GM12878 (cell line): ENCODE results near the gene LGALS9. TPM values are rescaled to one million over a fixed set of nuclear protein-coding genes. Genes with fewer than 3 reads are reported as not detected.

ENCODE experiments used
- ATAC-seq: fragments of 200-7000 bp; cut with Tn5 transposase; 3 replicates; pipeline ENCODE4 v1.9.1; 2020; ENCODE audit warnings: mild to moderate bottlenecking, moderate library complexity
- BruUV-seq: library from RNA; stranded (reverse); fragments of 400-500 nt; replicated peaks from 2 replicates; lab custom pipeline; 2021; lab: Mats Ljungman, UMichigan
- CTCF ChIA-PET: fragments of 300-600 bp; sonication (Branson Sonifier 250); formaldehyde crosslinking; extraction: SDS; loops from one replicate; lab custom pipeline; 2021; ENCODE audit warnings: inconsistent platforms; lab: Yijun Ruan, JAX
- POLR2A ChIA-PET: fragments of 350-600 bp; formaldehyde crosslinking; extraction: SDS; loops from one replicate; lab custom pipeline; 2021; ENCODE audit warnings: inconsistent platforms; lab: Charles Lee
- RAD21 ChIA-PET: fragments of 300-600 bp; sonication (Branson Sonifier 250); formaldehyde crosslinking; loops from one replicate; lab custom pipeline; 2023; ENCODE audit warnings: antibody characterized with exemption; ENCODE audit not compliant: unreplicated experiment; lab: Charles Lee
- SMC1A ChIA-PET: fragments of 300-600 bp; sonication (Branson Sonifier 250); formaldehyde crosslinking; loops from one replicate; lab custom pipeline; 2023; ENCODE audit not compliant: unreplicated experiment, uncharacterized antibody; lab: Charles Lee
- DNase-seq: peaks from one replicate; pipeline ENCODE4 v3.0.0-alpha.2; 2011; ENCODE audit warnings: low read depth, low spot score
- FAIRE-seq: peaks from 3 replicates; lab custom pipeline; 2011; peaks lifted over from hg19 to GRCh38; lab: Jason Lieb, UNC
- H2AFZ ChIP-seq: 2 replicates; pipeline ENCODE4 v1.6.0; 2011; ENCODE audit warnings: low read depth, low read length, control low read depth; ENCODE audit not compliant: control insufficient read depth
- H3K27ac ChIP-seq: 2 replicates; pipeline ENCODE4 v1.5.1; 2011; ENCODE audit warnings: control low read depth; ENCODE audit not compliant: control insufficient read depth, insufficient read depth
- H3K27me3 ChIP-seq, 2 experiments: replicated peaks in 1 of 2; 2 replicates each; pipeline versions ENCODE4 v1.6.0 to v1.6.1; 2011; ENCODE audit warnings: low read length in 1 of 2; ENCODE audit not compliant: control insufficient read depth in 2 of 2, insufficient read depth in 2 of 2
- H3K36me3 ChIP-seq, 2 experiments: 2 replicates each; pipeline ENCODE4 v1.5.1; 2011; ENCODE audit warnings: low read length in 1 of 2; ENCODE audit not compliant: control insufficient read depth in 2 of 2, insufficient read depth in 2 of 2
- H3K4me1 ChIP-seq: 2 replicates; pipeline ENCODE4 v1.6.1; 2011; ENCODE audit warnings: mild to moderate bottlenecking, low read length, moderate library complexity, mixed read lengths; ENCODE audit not compliant: control insufficient read depth, insufficient read depth
- H3K4me2 ChIP-seq: 2 replicates; pipeline ENCODE4 v1.6.0; 2011; ENCODE audit warnings: control low read depth; ENCODE audit not compliant: control insufficient read depth, insufficient read depth
- H3K4me3 ChIP-seq: fragments of 200-600 bp; sonication (generic); 2 replicates; pipeline ENCODE4 v1.5.1; 2016
- H3K79me2 ChIP-seq: 2 replicates; pipeline ENCODE4 v1.6.0; 2011; ENCODE audit warnings: low read length; ENCODE audit not compliant: control insufficient read depth, insufficient read depth
- H3K9ac ChIP-seq: 2 replicates; pipeline ENCODE4 v1.8.0; 2011; ENCODE audit warnings: low read length, control low read depth, mixed read lengths; ENCODE audit not compliant: control insufficient read depth, insufficient read depth
- H3K9me3 ChIP-seq: replicated peaks from 3 replicates; pipeline ENCODE4 v1.5.1; 2011; ENCODE audit warnings: mild to moderate bottlenecking, low read length; ENCODE audit not compliant: control insufficient read depth, insufficient read depth
- H4K20me1 ChIP-seq: 2 replicates; pipeline ENCODE4 v1.6.0; 2011; ENCODE audit not compliant: control insufficient read depth, insufficient read depth
- ASH2L ChIP-seq: fragments of 300-600, 200-600 bp; sonication (generic); IDR thresholded peaks from 2 replicates; pipeline ENCODE4 v1.6.1; 2017; ENCODE audit warnings: low read depth, mild to moderate bottlenecking, borderline replicate concordance
- BHLHE40 ChIP-seq, 2 experiments: fragments of 450-650 bp in 1 of 2; IDR thresholded peaks; 2 replicates each; pipeline ENCODE4 v1.6.1; 2011 to 2017; ENCODE audit warnings: low read depth in 2 of 2, borderline replicate concordance in 1 of 2, improper control_type of control experiment in 1 of 2, low read length in 1 of 2, mild to moderate bottlenecking in 1 of 2
- BRCA1 ChIP-seq: IDR thresholded peaks from 2 replicates; pipeline ENCODE4 v1.6.1; 2011; ENCODE audit warnings: low read depth, low read length, improper control_type of control experiment
- CBX3 ChIP-seq: fragments of 200-600 bp; sonication (generic); IDR thresholded peaks from 2 replicates; pipeline ENCODE4 v1.6.1; 2016; ENCODE audit warnings: low read depth, borderline replicate concordance
- EP300 ChIP-seq, 2 experiments: fragments of 150-350 bp in 1 of 2; IDR thresholded peaks; 2 replicates each; pipeline ENCODE4 v1.6.1; 2011 to 2012; ENCODE audit warnings: low read depth in 2 of 2, low read length in 2 of 2, borderline replicate concordance in 1 of 2, improper control_type of control experiment in 1 of 2, inconsistent platforms in 1 of 2; ENCODE audit not compliant: control insufficient read depth in 1 of 2
- ETV6 ChIP-seq, 2 experiments: fragments of 450-650 bp in 1 of 2; IDR thresholded peaks in 1 of 2; conservative IDR thresholded peaks in 1 of 2; 2 replicates each; pipeline ENCODE4 v1.6.1; 2014; ENCODE audit warnings: antibody characterized with exemption in 1 of 2, borderline replicate concordance in 1 of 2, low read depth in 1 of 2, mild to moderate bottlenecking in 1 of 2, moderate library complexity in 1 of 2
- GABPA ChIP-seq: IDR thresholded peaks from 2 replicates; pipeline ENCODE4 v1.6.1; 2014; ENCODE audit warnings: antibody characterized with exemption, low read depth, mild to moderate bottlenecking, inconsistent platforms
- HDAC2 ChIP-seq: fragments of 200-600 bp; sonication (generic); IDR thresholded peaks from 2 replicates; pipeline ENCODE4 v1.6.1; 2017
- HDAC6 ChIP-seq: fragments of 200-600 bp; sonication (generic); IDR thresholded peaks from one replicate; pipeline ENCODE4 v1.8.0; 2017; ENCODE audit warnings: antibody characterized with exemption; ENCODE audit not compliant: unreplicated experiment
- IRF4 ChIP-seq: IDR thresholded peaks from 2 replicates; pipeline ENCODE4 v1.6.1; 2011; ENCODE audit warnings: low read depth, low read length
- MLLT1 ChIP-seq: fragments of 450-650 bp; IDR thresholded peaks from 2 replicates; pipeline ENCODE4 v1.6.1; 2016; ENCODE audit warnings: mild to moderate bottlenecking
- NFYB ChIP-seq: IDR thresholded peaks from 2 replicates; pipeline ENCODE4 v1.6.1; 2011; ENCODE audit warnings: low read depth, mild to moderate bottlenecking, low read length, improper control_type of control experiment, moderate library complexity; ENCODE audit not compliant: insufficient read depth
- PAX5 ChIP-seq: IDR thresholded peaks from 2 replicates; pipeline ENCODE4 v1.6.1; 2011; ENCODE audit warnings: low read depth, low read length, borderline replicate concordance
- POLR2A ChIP-seq: IDR thresholded peaks from 2 replicates; pipeline ENCODE4 v1.6.1; 2011; ENCODE audit warnings: low read depth, mild to moderate bottlenecking, low read length
- RAD51 ChIP-seq: fragments of 450-650 bp; IDR thresholded peaks from 2 replicates; pipeline ENCODE4 v1.6.1; 2016; ENCODE audit warnings: moderate library complexity, mild to moderate bottlenecking, inconsistent platforms
- RELA ChIP-seq: fragments of 450-650 bp; IDR thresholded peaks from 2 replicates; pipeline ENCODE4 v1.8.0; 2014; ENCODE audit warnings: borderline replicate concordance; ENCODE audit not compliant: partially characterized antibody
- SIX5 ChIP-seq: IDR thresholded peaks from 2 replicates; pipeline ENCODE4 v1.6.1; 2011; ENCODE audit warnings: mild to moderate bottlenecking, low read depth, low read length, moderate library complexity; ENCODE audit not compliant: severe bottlenecking
- SMARCA5 ChIP-seq: fragments of 450-650 bp; IDR thresholded peaks from 2 replicates; pipeline ENCODE4 v1.6.1; 2017; ENCODE audit warnings: mild to moderate bottlenecking
- SREBF2 ChIP-seq: IDR thresholded peaks from 2 replicates; pipeline ENCODE4 v1.6.1; 2012; ENCODE audit warnings: mild to moderate bottlenecking, low read length
- SRF ChIP-seq, 2 experiments: IDR thresholded peaks; 2 replicates each; pipeline ENCODE4 v1.6.1; 2011; ENCODE audit warnings: low read depth in 2 of 2, low read length in 2 of 2, mild to moderate bottlenecking in 1 of 2, moderate library complexity in 1 of 2
- USF2 ChIP-seq: IDR thresholded peaks from 2 replicates; pipeline ENCODE4 v1.6.1; 2011; ENCODE audit warnings: low read depth, low read length, improper control_type of control experiment, borderline replicate concordance
- ZNF384 ChIP-seq: IDR thresholded peaks from 2 replicates; pipeline ENCODE4 v1.6.1; 2012; ENCODE audit warnings: low read depth, mild to moderate bottlenecking, low read length, improper control_type of control experiment, borderline replicate concordance
- WGBS: methylation state at CpG from one replicate; pipeline ENCODE4 v1.1.6; 2016; ENCODE audit warnings: low lambda C conversion rate; ENCODE audit not compliant: insufficient replicate concordance, insufficient coverage; ENCODE audit errors: missing lambda C conversion rate; 5-methylcytosine and 5-hydroxymethylcytosine counted together
- in situ Hi-C: fragments of 300-500 bp; cut with MboI; formaldehyde crosslinking; loops from 9 replicates; pipeline ENCODE4 v1.14.3; 2018; ENCODE audit warnings: mixed read lengths
- intact Hi-C: fragments of 100-400 bp; cut with micrococcal nuclease; formaldehyde crosslinking; loops from one replicate; pipeline ENCODE4 v1.14.2; 2022; ENCODE audit not compliant: unreplicated experiment
- polyA plus RNA-seq, 11 experiments: library from polyadenylated mRNA; depleted of rRNA in 4 of 11; unstranded in 6 of 11; stranded (reverse) in 5 of 11; fragments of >200 nt; fragmentation: Nextera tagmentation in 4 of 11; fragmentation: Illumina TruSeq in 1 of 11; extraction: Ambion mirVana in 4 of 11; extraction: Trizol in 1 of 11; gene quantifications; 1 replicate in 1 of 11; 2 replicates in 10 of 11; pipeline versions ENCODE4 v1.2.1 to v1.2.3, GENCODE V29; 2011 to 2016; ENCODE audit warnings: inconsistent platforms in 2 of 11, missing spikeins in 2 of 11, low read depth in 1 of 11
- total RNA-seq, 4 experiments: library from RNA; depleted of rRNA in 3 of 4; stranded (reverse); fragments of >200 nt in 3 of 4; fragmentation: Illumina TruSeq in 1 of 4; extraction: Trizol in 1 of 4; gene quantifications; 2 replicates each; pipeline versions ENCODE4 v1.2.1 to v1.2.3, GENCODE V29; 2013 to 2021

LGALS9 gene
- total and polyA plus RNA-seq, 10 of the 15 experiments (the other 5 are each of a cell fraction or from before 2014, with no cell fraction given) = 22.5 to 294 (median 155) TPM

- TF ChIP-seq CBX3 = no peak
- TF ChIP-seq RAD51 = no peak
- TF ChIP-seq GABPA = no peak
- TF ChIP-seq IRF4 = no peak
- TF ChIP-seq ASH2L = no peak
- TF ChIP-seq BRCA1 = no peak
Measured at GRCh38 chr17:27596096-27596495, 34.9 kb upstream of the LGALS9 start (continued).

- WGBS = 88% methylated on average over 9 of the region's 9 CpGs
- no peaks in the 10 kb centered on the region for H3K27me3 ChIP-seq
- no peaks in the 10 kb centered on the region for H3K4me1 ChIP-seq
- H3K36me3 ChIP-seq = peaks cover 7 to 31% of the 10 kb centered on the region in 2 experiments; a peak in 3 of 4 replicates
- no peak overlapping the region for H3K27ac ChIP-seq
- SMC1A ChIA-PET = interaction anchor here (0.6 to 1.2 kb wide), 3 partner anchors 22 to 360 kb away, joined by 3 read pairs; no protein-coding TSS in a partner anchor
- no TSS peak for BruUV-seq
- CTCF ChIA-PET = interaction anchor here (1.3 to 9.1 kb wide), 6 partner anchors 23 to 360 kb away, joined by 4 to 129 read pairs (median 6); partner anchors contain the start of gene KSR1
- no peak overlapping the region for H3K4me2 ChIP-seq
- POLR2A ChIA-PET = no interaction called here
- RAD21 ChIA-PET = interaction anchor here (1.2 to 4.2 kb wide), 3 partner anchors 19 to 216 kb away, joined by 3 to 54 read pairs (median 3); no protein-coding TSS in a partner anchor
- no peak overlapping the region for H3K4me3 ChIP-seq
- H3K79me2 ChIP-seq = no peaks in the 10 kb centered on the region
- in situ Hi-C loops (loop anchor here (5.0 kb wide), 3 partner anchors 139 to 244 kb away; partner anchors contain the start of gene KSR1), intact Hi-C loops (no loop called here)
- H4K20me1 ChIP-seq = no peaks in the 10 kb centered on the region
- DNase-seq (no peak), FAIRE-seq (no peak), ATAC-seq (no peak)
- no peak overlapping the region for H2AFZ ChIP-seq
- H3K9me3 ChIP-seq = no peaks in the 10 kb centered on the region
- H3K9ac ChIP-seq = no peak overlapping the region
- TF ChIP-seq USF2 = no peak
- TF ChIP-seq SREBF2 = no peak
- TF ChIP-seq RELA = no peak
- TF ChIP-seq POLR2A = no peak
- no peak for TF ChIP-seq PAX5
- TF ChIP-seq SRF (IDR thresholded peaks at IDR 0.05; ENCODE audit: low read depth in 2 of 2, low read length in 2 of 2) = no peak
- TF ChIP-seq NFYB = no peak
- no peak for TF ChIP-seq GABPA
- no peak for TF ChIP-seq HDAC2
- TF ChIP-seq BHLHE40 (IDR thresholded peaks at IDR 0.05; ENCODE audit: borderline replicate concordance in 1 of 2, low read depth in 2 of 2, low read length in 1 of 2) = no peak
- no peak for TF ChIP-seq SIX5
- TF ChIP-seq EP300 (IDR thresholded peaks at IDR 0.05; ENCODE audit: borderline replicate concordance in 1 of 2, control insufficient read depth in 1 of 2, low read depth in 2 of 2, low read length in 2 of 2) = no peak
- TF ChIP-seq ZNF384 = no peak
- TF ChIP-seq ETV6 (conservative IDR thresholded peaks at IDR 0.05 in 1 of 2, IDR thresholded peaks at IDR 0.05 in 1 of 2; ENCODE audit: borderline replicate concordance in 1 of 2, low read depth in 1 of 2) = no peak
- no peak for TF ChIP-seq HDAC6
- no peak for TF ChIP-seq MLLT1
- TF ChIP-seq ASH2L = no peak
- TF ChIP-seq SMARCA5 = no peak
- TF ChIP-seq, all 136 proteins: peak for 0
Measured at GRCh38 chr17:27596566-27597187, 34.3 kb upstream of the LGALS9 start.
